K562 (cell line): ENCODE measurements around the gene PSMG3. TPM values are rescaled to one million over a fixed set of nuclear protein-coding genes. Genes with fewer than 3 reads are reported as not detected.
A peak's percentile ranks its signal among the peaks of the same experiment; 100 is the strongest.

Experiments used
- CAMTA2 ChIP-seq: fragments of 250-450 bp; sonication (Bioruptor Pico); conservative IDR thresholded peaks from 2 replicates; pipeline ENCODE4 v1.5.1; 2022
- CBX8 ChIP-seq: fragments of 200-600 bp; sonication (generic); IDR thresholded peaks from 2 replicates; pipeline ENCODE4 v1.6.1; 2012; ENCODE audit warnings: borderline replicate concordance, mixed run types, low read depth, mild to moderate bottlenecking, moderate library complexity, mixed read lengths, low read length, control low read depth, inconsistent platforms; ENCODE audit not compliant: poor library complexity, severe bottlenecking; ENCODE audit errors: extremely low read depth
- MBD1 ChIP-seq: fragments of 250-450 bp; sonication (Bioruptor Pico); IDR thresholded peaks from 2 replicates; pipeline ENCODE4 v1.8.0; 2022; ENCODE audit warnings: inconsistent platforms
- PCBP2 ChIP-seq: fragments of 200-400 bp; formaldehyde crosslinking; IDR thresholded peaks from 2 replicates; pipeline ENCODE4 v1.6.1; 2018; ENCODE audit warnings: low read length, low read depth, mild to moderate bottlenecking, moderate library complexity; ENCODE audit not compliant: poor library complexity, severe bottlenecking
- RBFOX2 ChIP-seq: fragments of 200-400 bp; formaldehyde crosslinking; IDR thresholded peaks from 2 replicates; pipeline ENCODE4 v1.6.1; 2017; ENCODE audit warnings: low read depth, mild to moderate bottlenecking, low read length, moderate library complexity
- SOX6 ChIP-seq: fragments of 450-650 bp; IDR thresholded peaks from 2 replicates; pipeline ENCODE4 v1.6.1; 2014; ENCODE audit warnings: mild to moderate bottlenecking
- SREBF1 ChIP-seq: fragments of 150-350 bp; IDR thresholded peaks from 2 replicates; pipeline ENCODE4 v1.6.1; 2014; ENCODE audit warnings: antibody characterized with exemption, low read depth, low read length, borderline replicate concordance
- STAT5A ChIP-seq: IDR thresholded peaks from 2 replicates; pipeline ENCODE4 v1.6.1; 2012; ENCODE audit warnings: low read length, inconsistent platforms, borderline replicate concordance
- STAT5B ChIP-seq: fragments of 250-450 bp; sonication (Bioruptor Pico); IDR thresholded peaks from 2 replicates; pipeline ENCODE4 v1.8.0; 2021; ENCODE audit warnings: mild to moderate bottlenecking, inconsistent platforms
- TFAM ChIP-seq: fragments of 250-450 bp; sonication (Bioruptor Pico); conservative IDR thresholded peaks from 2 replicates; pipeline ENCODE4 v1.5.0; 2021; ENCODE audit warnings: mild to moderate bottlenecking, moderate library complexity
- U2AF1 ChIP-seq: fragments of 200-400 bp; formaldehyde crosslinking; optimal IDR thresholded peaks from 2 replicates; pipeline ENCODE3; 2017; ENCODE audit warnings: mild to moderate bottlenecking, low read depth, low read length, moderate library complexity
- ZBTB49 ChIP-seq: sonication (generic); formaldehyde crosslinking; IDR thresholded peaks from 2 replicates; pipeline ENCODE4 v1.8.0; 2022; ENCODE audit warnings: missing genetic modification reagents, mild to moderate bottlenecking, borderline replicate concordance
- ZFP30 ChIP-seq: fragments of 250-450 bp; sonication (Bioruptor Pico); IDR thresholded peaks from 2 replicates; pipeline ENCODE4 v1.8.0; 2022; ENCODE audit warnings: moderate library complexity, mild to moderate bottlenecking, inconsistent platforms, borderline replicate concordance
- ZNF24 ChIP-seq: fragments of 450-650 bp; IDR thresholded peaks from 2 replicates; pipeline ENCODE4 v1.6.1; 2016
- ZNF311 ChIP-seq: fragments of 250-450 bp; sonication (Bioruptor Pico); IDR thresholded peaks from 2 replicates; pipeline ENCODE4 v1.4.0; 2020; ENCODE audit warnings: mild to moderate bottlenecking, moderate library complexity
- ZNF639 ChIP-seq, 2 experiments: fragments of 200-800 bp in 1 of 2; sonication (Bioruptor generic) in 1 of 2; sonication (generic) in 1 of 2; formaldehyde crosslinking in 1 of 2; IDR thresholded peaks in 1 of 2; conservative IDR thresholded peaks in 1 of 2; 2 replicates each; pipeline versions ENCODE4 v1.5.0 to v1.6.1; 2016 to 2020; ENCODE audit warnings: missing compliant biosample characterization in 1 of 2, missing genetic modification characterization in 1 of 2, missing genetic modification reagents in 1 of 2
- ZNF766 ChIP-seq: fragments of 200-800 bp; sonication (Bioruptor generic); conservative IDR thresholded peaks from 2 replicates; pipeline ENCODE4 v1.6.1; 2016; ENCODE audit warnings: missing genetic modification characterization, missing compliant biosample characterization
- polyA plus RNA-seq, 8 experiments: library from polyadenylated mRNA; depleted of rRNA in 4 of 8; stranded (reverse) in 5 of 8; unstranded in 3 of 8; fragments of >200 nt; fragmentation: Nextera tagmentation in 2 of 8; fragmentation: Illumina TruSeq in 1 of 8; extraction: Ambion mirVana in 2 of 8; extraction: Trizol in 1 of 8; gene quantifications; 2 replicates each; pipeline versions ENCODE4 v1.2.1 to v1.2.3, GENCODE V29; 2011 to 2014; ENCODE audit warnings: inconsistent platforms in 1 of 8, missing spikeins in 1 of 8
- total RNA-seq, 7 experiments: library from RNA; depleted of rRNA in 6 of 7; stranded (reverse); fragments of >200 nt in 6 of 7; fragmentation: Illumina TruSeq in 2 of 7; extraction: Trizol in 2 of 7; gene quantifications; 2 replicates each; pipeline versions ENCODE4 v1.2.1 to v1.2.3, GENCODE V29; 2011 to 2021; ENCODE audit warnings: low replicate concordance in 1 of 7
- TF ChIP-seq, protein P1 (sequence below): sonication (generic); formaldehyde crosslinking; IDR thresholded peaks from 2 replicates; pipeline ENCODE4 v1.8.0; 2022; ENCODE audit warnings: mild to moderate bottlenecking, missing genetic modification reagents
- TF ChIP-seq, protein P2 (sequence below): sonication (generic); formaldehyde crosslinking; IDR thresholded peaks from 2 replicates; pipeline ENCODE4 v1.8.1; 2023; ENCODE audit warnings: mild to moderate bottlenecking, missing genetic modification reagents

PSMG3 gene
- total and polyA plus RNA-seq, 9 of the 15 experiments (the other 6 are each of a cell fraction or from before 2014, with no cell fraction given) = 34.8 to 122 (median 80.1) TPM

GRCh38 chr7:1558181-1558811 lies 11.5 kb downstream of the PSMG3 start (continued):
- TF ChIP-seq, protein P1, sequence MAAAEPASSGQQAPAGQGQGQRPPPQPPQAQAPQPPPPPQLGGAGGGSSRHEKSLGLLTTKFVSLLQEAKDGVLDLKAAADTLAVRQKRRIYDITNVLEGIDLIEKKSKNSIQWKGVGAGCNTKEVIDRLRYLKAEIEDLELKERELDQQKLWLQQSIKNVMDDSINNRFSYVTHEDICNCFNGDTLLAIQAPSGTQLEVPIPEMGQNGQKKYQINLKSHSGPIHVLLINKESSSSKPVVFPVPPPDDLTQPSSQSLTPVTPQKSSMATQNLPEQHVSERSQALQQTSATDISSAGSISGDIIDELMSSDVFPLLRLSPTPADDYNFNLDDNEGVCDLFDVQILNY = no peak
- TF ChIP-seq CBX8 (no peak), STAT5A (no peak), ZNF311 (CRISPR knock-in tag) (no peak), ZNF639 (CRISPR knock-in tag; conservative IDR thresholded peaks at IDR 0.05 in 1 of 2, IDR thresholded peaks at IDR 0.05 in 1 of 2) (no peak), ZFP30 (no peak), PCBP2 (no peak), STAT5B (CRISPR knock-in tag) (no peak), SOX6 (no peak), TFAM (CRISPR knock-in tag) (no peak), ZBTB49 (no peak), CAMTA2 (CRISPR knock-in tag) (no peak), MBD1 (CRISPR knock-in tag) (no peak), U2AF1 (no peak), RBFOX2 (no peak), SREBF1 (no peak), ZNF24 (no peak), ZNF766 (CRISPR knock-in tag) (no peak)
- TF ChIP-seq, protein P2, sequence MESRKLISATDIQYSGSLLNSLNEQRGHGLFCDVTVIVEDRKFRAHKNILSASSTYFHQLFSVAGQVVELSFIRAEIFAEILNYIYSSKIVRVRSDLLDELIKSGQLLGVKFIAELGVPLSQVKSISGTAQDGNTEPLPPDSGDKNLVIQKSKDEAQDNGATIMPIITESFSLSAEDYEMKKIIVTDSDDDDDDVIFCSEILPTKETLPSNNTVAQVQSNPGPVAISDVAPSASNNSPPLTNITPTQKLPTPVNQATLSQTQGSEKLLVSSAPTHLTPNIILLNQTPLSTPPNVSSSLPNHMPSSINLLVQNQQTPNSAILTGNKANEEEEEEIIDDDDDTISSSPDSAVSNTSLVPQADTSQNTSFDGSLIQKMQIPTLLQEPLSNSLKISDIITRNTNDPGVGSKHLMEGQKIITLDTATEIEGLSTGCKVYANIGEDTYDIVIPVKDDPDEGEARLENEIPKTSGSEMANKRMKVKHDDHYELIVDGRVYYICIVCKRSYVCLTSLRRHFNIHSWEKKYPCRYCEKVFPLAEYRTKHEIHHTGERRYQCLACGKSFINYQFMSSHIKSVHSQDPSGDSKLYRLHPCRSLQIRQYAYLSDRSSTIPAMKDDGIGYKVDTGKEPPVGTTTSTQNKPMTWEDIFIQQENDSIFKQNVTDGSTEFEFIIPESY (CRISPR knock-in tag) = peak; percentile 48; the same call in 1 of the 2 replicates
